Esophagus squamous epithelium (tissue), 5 donors: ENCODE data around the gene PTPRN2. TPM values are rescaled to one million over a fixed set of nuclear protein-coding genes. Genes with fewer than 3 reads are reported as not detected.

ENCODE experiments used
- DNase-seq: peaks from one replicate; lab custom pipeline; 2025; lab: John Stamatoyannopoulos, UW
- H3K27ac ChIP-seq, 4 donors: fragments of 200-600 bp; sonication (generic); one replicate each; pipeline ENCODE4 v1.5.1; 2016 to 2019; ENCODE audit warnings: mild to moderate bottlenecking in 1 of 4
- H3K27me3 ChIP-seq, 4 donors: fragments of 200-600 bp; sonication (generic); 1 replicate in 3 of 4; 2 replicates in 1 of 4; pipeline versions ENCODE4 v1.5.1 to v1.6.0; 2017 to 2021; ENCODE audit warnings: antibody characterized with exemption in 1 of 4
- H3K36me3 ChIP-seq, 3 donors: fragments of 200-600 bp; sonication (generic); one replicate each; pipeline ENCODE4 v1.5.1; 2016 to 2019
- H3K4me1 ChIP-seq, 3 donors: fragments of 200-600 bp; sonication (generic); one replicate each; pipeline ENCODE4 v1.5.1; 2017 to 2019
- H3K4me3 ChIP-seq, 4 donors: fragments of 200-600 bp; sonication (generic); 1 replicate in 3 of 4; 2 replicates in 1 of 4; pipeline ENCODE4 v1.5.1; 2016 to 2019; ENCODE audit warnings: mild to moderate bottlenecking in 2 of 4, moderate library complexity in 1 of 4
- H3K9me3 ChIP-seq, 3 donors: fragments of 200-600 bp; sonication (generic); one replicate each; pipeline ENCODE4 v1.5.1; 2016 to 2019
- POLR2A ChIP-seq, 4 donors: fragments of 450-650 bp; IDR thresholded peaks; one replicate each; pipeline ENCODE4 v1.6.1; 2017; ENCODE audit warnings: antibody characterized with exemption in 4 of 4, mild to moderate bottlenecking in 4 of 4, moderate library complexity in 3 of 4
- WGBS, 2 donors: methylation state at CpG; one replicate each; pipeline ENCODE4 v1.1.5; 2018; 5-methylcytosine and 5-hydroxymethylcytosine counted together
- intact Hi-C: fragments of 100-400 bp; cut with DNase I; formaldehyde crosslinking; loops from one replicate; pipeline ENCODE4 v1.15.0; 2022
- total RNA-seq, 4 donors: library from RNA; depleted of rRNA; stranded (reverse); fragments of >200 nt; gene quantifications; one replicate each; pipeline ENCODE4 v1.1.0, GENCODE V29; 2016
- TF ChIP-seq, protein P1 (sequence below), 6 experiments: fragments of 450-650 bp in 4 of 6; fragments of 200-600 bp in 2 of 6; sonication (generic) in 2 of 6; IDR thresholded peaks; one replicate each; pipeline ENCODE4 v1.5.1; 2016 to 2019; ENCODE audit warnings: antibody characterized with exemption in 6 of 6, mild to moderate bottlenecking in 4 of 6, moderate library complexity in 4 of 6
- donor health status: DM: yes; HTN: yes; CAD: no.

PTPRN2 gene
- total RNA-seq, 4 donors from 2014 or later = 0.38 to 2.7 (median 1.0) TPM

DNA sequence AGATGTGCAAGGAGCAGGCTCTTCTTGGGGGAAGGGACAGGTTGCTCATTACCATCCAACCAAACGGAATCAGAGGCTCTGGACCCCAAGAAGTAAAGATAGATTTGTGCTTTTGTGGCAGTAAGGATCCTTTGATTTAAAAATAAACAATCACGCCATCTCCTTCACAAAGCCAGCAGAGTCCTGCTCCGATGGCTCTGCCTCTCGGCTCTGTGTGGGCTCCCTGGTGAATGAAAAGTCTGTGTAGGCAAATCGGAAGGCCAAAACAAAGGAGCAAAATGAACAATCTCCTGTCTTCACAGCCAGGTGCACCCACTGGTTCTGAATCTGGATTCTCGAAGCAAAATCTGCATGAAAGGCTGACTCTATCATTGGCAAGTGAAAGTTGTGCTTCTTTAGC, 3.8 kb downstream of the PTPRN2 start:
- Histone ChIP-seq H3K4me1 (peaks cover 15 to 27% (median 16%) of the 10 kb centered on the region in 3 donors), H3K27me3 (peaks cover 0 to 81% (median 12%) of the 10 kb centered on the region in 4 donors), H3K4me3 (no peak overlapping the region), H3K27ac (no peak overlapping the region), H3K36me3 (no peaks in the 10 kb centered on the region), H3K9me3 (peaks cover 0 to 18% (median 0%) of the 10 kb centered on the region in 3 donors)
- intact Hi-C loops = no loop called here
- DNase-seq = no peak
- no peak for TF ChIP-seq POLR2A (IDR thresholded peaks at IDR 0.05)
- TF ChIP-seq, protein P1, sequence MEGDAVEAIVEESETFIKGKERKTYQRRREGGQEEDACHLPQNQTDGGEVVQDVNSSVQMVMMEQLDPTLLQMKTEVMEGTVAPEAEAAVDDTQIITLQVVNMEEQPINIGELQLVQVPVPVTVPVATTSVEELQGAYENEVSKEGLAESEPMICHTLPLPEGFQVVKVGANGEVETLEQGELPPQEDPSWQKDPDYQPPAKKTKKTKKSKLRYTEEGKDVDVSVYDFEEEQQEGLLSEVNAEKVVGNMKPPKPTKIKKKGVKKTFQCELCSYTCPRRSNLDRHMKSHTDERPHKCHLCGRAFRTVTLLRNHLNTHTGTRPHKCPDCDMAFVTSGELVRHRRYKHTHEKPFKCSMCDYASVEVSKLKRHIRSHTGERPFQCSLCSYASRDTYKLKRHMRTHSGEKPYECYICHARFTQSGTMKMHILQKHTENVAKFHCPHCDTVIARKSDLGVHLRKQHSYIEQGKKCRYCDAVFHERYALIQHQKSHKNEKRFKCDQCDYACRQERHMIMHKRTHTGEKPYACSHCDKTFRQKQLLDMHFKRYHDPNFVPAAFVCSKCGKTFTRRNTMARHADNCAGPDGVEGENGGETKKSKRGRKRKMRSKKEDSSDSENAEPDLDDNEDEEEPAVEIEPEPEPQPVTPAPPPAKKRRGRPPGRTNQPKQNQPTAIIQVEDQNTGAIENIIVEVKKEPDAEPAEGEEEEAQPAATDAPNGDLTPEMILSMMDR (IDR thresholded peaks at IDR 0.05) = no peak
- 35 to 42% methylated on average over 6 of the region's 6 CpGs for WGBS, 2 donors

DNA sequence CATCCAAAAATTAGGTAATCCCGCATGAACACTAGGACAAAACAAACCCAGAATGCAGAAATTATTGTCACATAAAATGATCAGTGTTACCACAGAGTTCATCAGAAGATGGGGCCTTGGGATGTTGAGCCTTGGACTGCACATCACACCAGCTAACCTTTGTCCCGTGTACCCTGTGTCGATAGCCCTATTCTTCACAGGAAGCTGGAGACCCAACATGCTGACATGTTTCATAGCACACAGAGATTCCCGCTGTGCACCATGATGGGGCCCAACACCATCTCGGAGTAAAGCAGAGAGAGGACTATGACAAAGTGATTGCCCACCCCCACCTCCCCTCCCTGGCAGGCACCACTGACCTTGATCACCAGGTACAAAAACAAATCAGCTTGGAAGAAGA, 4.5 kb downstream of the PTPRN2 start:
- intact Hi-C loops = no loop called here
- Histone ChIP-seq H3K9me3 (peaks cover 0 to 19% (median 0%) of the 10 kb centered on the region in 3 donors), H3K27me3 (peaks cover 0 to 74% (median 12%) of the 10 kb centered on the region in 4 donors), H3K36me3 (no peaks in the 10 kb centered on the region), H3K27ac (no peak overlapping the region), H3K4me3 (no peak overlapping the region), H3K4me1 (peaks cover 15 to 24% (median 16%) of the 10 kb centered on the region in 3 donors)
- WGBS, 2 donors = 81 to 85% methylated on average over 4 to 5 of the region's 5 CpGs
- TF ChIP-seq POLR2A (IDR thresholded peaks at IDR 0.05) = no peak
- TF ChIP-seq, protein P1 (IDR thresholded peaks at IDR 0.05) = no peak
- no peak for DNase-seq

DNA sequence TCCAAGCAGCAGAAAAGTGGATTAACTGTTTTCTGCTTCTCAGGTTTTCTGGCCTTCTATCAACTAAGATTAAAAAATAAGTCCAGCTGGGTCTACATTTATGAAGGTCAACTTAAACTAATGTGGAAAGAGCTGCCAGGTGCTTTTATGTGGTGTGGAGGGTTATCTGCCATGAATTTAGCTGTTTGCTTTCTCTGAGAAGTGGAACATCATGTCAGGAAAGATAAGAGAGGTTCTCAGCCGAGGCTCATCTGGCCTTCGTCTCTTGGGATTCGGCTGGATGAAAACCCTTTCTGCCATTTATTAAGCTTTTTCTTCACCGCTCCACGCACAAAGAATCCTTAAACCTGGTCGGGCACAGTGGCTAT, 5.5 kb downstream of the PTPRN2 start:
- Histone ChIP-seq H3K4me3 (no peak overlapping the region), H3K9me3 (peaks cover 0 to 19% (median 0%) of the 10 kb centered on the region in 3 donors), H3K4me1 (peaks cover 10 to 15% (median 13%) of the 10 kb centered on the region in 3 donors), H3K36me3 (no peaks in the 10 kb centered on the region), H3K27ac (no peak overlapping the region), H3K27me3 (peaks cover 0 to 65% (median 12%) of the 10 kb centered on the region in 4 donors)
- TF ChIP-seq, protein P1 (IDR thresholded peaks at IDR 0.05) = no peak
- no peak for TF ChIP-seq POLR2A (IDR thresholded peaks at IDR 0.05)
- WGBS, 2 donors = 75 to 81% methylated on average over 6 of the region's 6 CpGs
- no peak for DNase-seq
- intact Hi-C loops = no loop called here

DNA sequence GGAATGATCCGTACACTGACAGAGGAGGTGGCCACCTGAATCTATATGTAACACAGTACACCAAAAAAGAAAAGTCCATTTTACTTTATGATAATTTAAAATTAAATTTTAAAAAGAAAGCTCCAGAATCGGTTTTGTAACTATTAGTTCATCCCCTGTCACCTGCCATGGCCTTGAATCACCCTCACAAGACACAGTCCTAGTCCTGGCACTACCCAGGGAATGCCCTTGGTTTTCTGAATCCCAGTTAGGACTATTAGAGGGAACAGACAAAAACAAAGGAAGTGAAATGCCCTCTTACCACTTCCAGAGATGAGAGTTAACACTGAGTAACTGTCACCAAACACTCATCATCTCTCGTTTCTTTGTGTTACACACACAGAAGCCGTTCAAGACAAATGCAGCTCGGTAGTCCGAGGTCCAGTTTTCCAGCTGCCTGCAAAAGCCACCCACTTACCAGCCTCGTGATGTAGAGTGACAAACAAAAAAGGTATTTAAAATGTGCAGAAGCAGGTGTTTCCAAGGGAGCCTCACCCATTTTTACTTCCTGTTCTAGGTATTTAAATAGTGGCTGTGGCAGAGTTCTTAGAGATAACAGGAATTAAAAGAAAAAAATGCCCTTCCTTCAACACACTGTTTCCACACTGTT, 6.1 kb downstream of the PTPRN2 start:
- Histone ChIP-seq H3K27ac (no peak overlapping the region), H3K36me3 (no peaks in the 10 kb centered on the region), H3K9me3 (peaks cover 0 to 19% (median 0%) of the 10 kb centered on the region in 3 donors), H3K4me3 (no peak overlapping the region), H3K4me1 (peaks cover 5 to 10% (median 8%) of the 10 kb centered on the region in 3 donors), H3K27me3 (peaks cover 0 to 60% (median 12%) of the 10 kb centered on the region in 4 donors)
- TF ChIP-seq, protein P1 (IDR thresholded peaks at IDR 0.05) = no peak
- no peak for TF ChIP-seq POLR2A (IDR thresholded peaks at IDR 0.05)
- DNase-seq = no peak
- 47 to 52% methylated on average over 7 of the region's 7 CpGs for WGBS, 2 donors
- intact Hi-C loops = no loop called here
